Ovary (tissue), 9 donors: ENCODE measurements around the gene LAMTOR1. TPM values are rescaled to one million over a fixed set of nuclear protein-coding genes. Genes with fewer than 3 reads are reported as not detected.

Experiments used
- DNase-seq, 5 donors: peaks; one replicate each; pipeline ENCODE4 v3.0.0-alpha.2; 2019 to 2020
- H3K27ac ChIP-seq, 2 donors: fragments of 200-600 bp; one replicate each; pipeline versions ENCODE4 v1.5.1 to v1.8.0; 2019 to 2022
- H3K27me3 ChIP-seq: fragments of 200-600 bp; one replicate; pipeline ENCODE4 v1.8.0; 2022
- H3K36me3 ChIP-seq: fragments of 200-600 bp; sonication (generic); one replicate; pipeline ENCODE4 v1.5.1; 2019
- H3K4me1 ChIP-seq: one replicate; pipeline ENCODE4 v1.8.1; 2013; ENCODE audit warnings: mild to moderate bottlenecking, moderate library complexity; ENCODE audit not compliant: insufficient read depth
- H3K4me3 ChIP-seq: fragments of 200-600 bp; sonication (generic); one replicate; pipeline ENCODE4 v1.5.1; 2017
- H3K9me3 ChIP-seq, 2 donors: fragments of 200-600 bp in 1 of 2; sonication (generic) in 1 of 2; one replicate each; pipeline versions ENCODE4 v1.5.1 to v1.8.1; 2013 to 2019; ENCODE audit warnings: mild to moderate bottlenecking in 1 of 2, moderate library complexity in 1 of 2
- EP300 ChIP-seq: sonication (generic); formaldehyde crosslinking; IDR thresholded peaks from one replicate; pipeline ENCODE4 v1.6.1; 2017; ENCODE audit warnings: antibody characterized with exemption
- POLR2A ChIP-seq: fragments of 450-650 bp; IDR thresholded peaks from one replicate; pipeline ENCODE4 v1.6.1; 2017; ENCODE audit warnings: antibody characterized with exemption, mild to moderate bottlenecking, moderate library complexity
- WGBS, 3 donors: extraction: QIAGEN DNeasy Blood & Tissue Kit in 1 of 3; methylation state at CpG; one replicate each; pipeline versions ENCODE4 v1.1.5 to v1.1.7; 2013 to 2017; 5-methylcytosine and 5-hydroxymethylcytosine counted together
- intact Hi-C, 4 donors: fragments of 100-400 bp; cut with DNase I; formaldehyde crosslinking; loops; one replicate each; pipeline versions ENCODE4 v1.11.0 to v1.15.1; 2022 to 2023
- polyA plus RNA-seq, 2 donors: library from polyadenylated mRNA; stranded (reverse); fragments of 200-250 nt in 1 of 2; fragments of 350-450 nt in 1 of 2; fragmentation: Illumina TruSeq in 1 of 2; extraction: RNeasy Lipid Tissue Mini Kit (QIAGEN cat#74804) in 1 of 2; gene quantifications; one replicate each; pipeline ENCODE4 v1.2.3, GENCODE V29; 2013 to 2014
- total RNA-seq, 7 donors: library from RNA; depleted of rRNA in 2 of 7; stranded (reverse); fragments of >200 nt in 2 of 7; fragmentation: NEBNext Ultra II Directional in 3 of 7; extraction: Animal tissue kit (Norgen Biotek cat#: 25700) in 3 of 7; gene quantifications; one replicate each; pipeline versions ENCODE4 v1.1.0 to v1.2.4, GENCODE V29; 2016 to 2023
- TF ChIP-seq, protein P1 (sequence below), 3 donors: fragments of 450-650 bp in 2 of 3; fragments of 200-600 bp in 1 of 3; IDR thresholded peaks; one replicate each; pipeline versions ENCODE4 v1.5.1 to v1.8.0; 2016 to 2022; ENCODE audit warnings: antibody characterized with exemption in 3 of 3, mild to moderate bottlenecking in 1 of 3
- donor health status: DM: no; HTN: no; CAD: no; lungs with moderate emphysema.
- donor health status: DM: no; HTN: no; CAD: no.
- donor health status: Bipolar disorder and iron deficiency.
- donor health status: DM: yes; HTN: yes; CAD: no.
- donor health status: DM: no; HTN: no; CAD: no.
- donor health status: DM: yes; HTN: yes; CAD: no.

The LAMTOR1 gene
- total and polyA plus RNA-seq, 9 donors: 64.0 to 118 (median 75.1) TPM

DNA sequence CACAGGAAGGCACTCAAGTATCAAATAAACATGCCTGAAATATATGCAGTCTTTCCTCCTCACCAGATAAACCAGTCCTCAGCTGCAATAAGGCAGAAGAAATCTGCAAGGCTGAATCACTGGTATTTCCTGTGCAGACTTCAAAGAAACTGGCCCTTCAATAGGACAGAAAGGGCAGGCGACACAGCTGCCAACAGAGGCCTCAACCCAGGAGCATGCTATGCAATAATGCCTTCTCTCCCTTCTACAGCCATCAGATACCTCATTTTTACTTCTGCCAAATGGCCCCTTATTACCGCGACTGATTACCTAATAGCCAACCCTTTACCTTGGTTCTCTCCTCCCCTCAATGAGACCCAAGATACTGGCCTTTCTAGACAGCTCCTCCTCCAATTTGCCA, 30.7 kb downstream of the LAMTOR1 start:
- intact Hi-C loops: no loop called here
- Histone ChIP-seq H3K36me3 (no peaks in the 10 kb centered on the region), H3K4me1 (peaks cover 8% of the 10 kb centered on the region), H3K4me3 (no peak overlapping the region), H3K9me3 (no peaks in the 10 kb centered on the region), H3K27me3 (no peaks in the 10 kb centered on the region), H3K27ac (no peak overlapping the region)
- no peak for DNase-seq
- TF ChIP-seq, protein P1, sequence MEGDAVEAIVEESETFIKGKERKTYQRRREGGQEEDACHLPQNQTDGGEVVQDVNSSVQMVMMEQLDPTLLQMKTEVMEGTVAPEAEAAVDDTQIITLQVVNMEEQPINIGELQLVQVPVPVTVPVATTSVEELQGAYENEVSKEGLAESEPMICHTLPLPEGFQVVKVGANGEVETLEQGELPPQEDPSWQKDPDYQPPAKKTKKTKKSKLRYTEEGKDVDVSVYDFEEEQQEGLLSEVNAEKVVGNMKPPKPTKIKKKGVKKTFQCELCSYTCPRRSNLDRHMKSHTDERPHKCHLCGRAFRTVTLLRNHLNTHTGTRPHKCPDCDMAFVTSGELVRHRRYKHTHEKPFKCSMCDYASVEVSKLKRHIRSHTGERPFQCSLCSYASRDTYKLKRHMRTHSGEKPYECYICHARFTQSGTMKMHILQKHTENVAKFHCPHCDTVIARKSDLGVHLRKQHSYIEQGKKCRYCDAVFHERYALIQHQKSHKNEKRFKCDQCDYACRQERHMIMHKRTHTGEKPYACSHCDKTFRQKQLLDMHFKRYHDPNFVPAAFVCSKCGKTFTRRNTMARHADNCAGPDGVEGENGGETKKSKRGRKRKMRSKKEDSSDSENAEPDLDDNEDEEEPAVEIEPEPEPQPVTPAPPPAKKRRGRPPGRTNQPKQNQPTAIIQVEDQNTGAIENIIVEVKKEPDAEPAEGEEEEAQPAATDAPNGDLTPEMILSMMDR (IDR thresholded peaks at IDR 0.05): no peak
- TF ChIP-seq POLR2A (no peak), EP300 (no peak)
- 73 to 76% (median 73%) methylated on average over 3 of the region's 3 CpGs for WGBS, 3 donors

DNA sequence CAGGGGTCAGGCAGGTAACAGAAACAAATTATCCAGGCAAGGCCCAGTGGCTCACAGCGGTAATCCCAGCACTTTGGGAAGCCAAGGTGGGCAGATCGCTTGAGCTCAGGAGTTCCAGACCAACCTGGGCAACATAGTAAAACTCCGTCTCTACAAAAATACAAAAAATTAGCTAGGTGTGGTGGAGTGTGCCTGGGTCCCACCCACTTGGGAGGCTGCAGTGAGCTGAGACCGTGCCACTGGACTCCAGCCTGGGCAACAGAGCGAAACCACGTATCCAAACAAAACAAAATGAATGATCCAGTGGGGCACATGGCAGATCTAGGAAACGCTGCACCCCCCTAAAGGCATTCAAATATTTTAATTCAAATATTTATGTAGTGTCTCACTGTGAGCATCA, 32.6 kb downstream of the LAMTOR1 start:
- Histone ChIP-seq H3K27me3 (no peaks in the 10 kb centered on the region), H3K4me3 (no peak overlapping the region), H3K36me3 (no peaks in the 10 kb centered on the region), H3K27ac (peak overlapping the region in 1 of 2 donors; percentile 34), H3K4me1 (peaks cover 8% of the 10 kb centered on the region), H3K9me3 (no peaks in the 10 kb centered on the region)
- intact Hi-C loops: no loop called here
- DNase-seq: no peak
- WGBS, 3 donors: 94 to 97% (median 96%) methylated on average over 7 of the region's 7 CpGs
- no peak for TF ChIP-seq EP300
- TF ChIP-seq, protein P1 (IDR thresholded peaks at IDR 0.05): no peak
- no peak for TF ChIP-seq POLR2A

DNA sequence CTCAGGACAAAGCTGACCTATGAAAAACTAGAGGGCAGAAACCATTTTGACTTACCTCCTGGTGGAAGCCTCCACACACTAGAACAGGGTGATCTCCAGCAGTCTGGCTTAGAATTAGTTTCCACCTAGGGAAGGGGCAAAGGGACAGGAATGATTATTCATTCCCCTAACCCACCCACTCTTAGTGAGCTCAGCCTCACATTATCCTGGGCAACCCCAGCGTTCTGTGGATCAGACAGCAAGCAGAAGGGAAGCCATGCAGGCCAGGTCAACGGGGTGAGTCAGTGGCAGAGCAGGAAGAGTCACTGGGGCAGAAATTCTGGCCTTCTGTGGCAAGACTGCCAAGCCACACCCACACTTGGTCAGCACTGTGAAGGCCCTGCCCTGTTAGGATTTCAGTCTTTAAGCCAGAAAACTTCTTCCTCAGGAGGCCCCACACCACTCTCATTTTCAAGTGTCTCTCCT, 33.3 kb downstream of the LAMTOR1 start:
- peak; percentile 65 to 79 (median 71) for DNase-seq
- Histone ChIP-seq H3K27me3 (no peaks in the 10 kb centered on the region), H3K9me3 (no peaks in the 10 kb centered on the region), H3K36me3 (no peaks in the 10 kb centered on the region), H3K4me1 (peaks cover 8% of the 10 kb centered on the region), H3K4me3 (no peak overlapping the region), H3K27ac (peak overlapping the region in 1 of 2 donors; percentile 34)
- WGBS, 3 donors: 21 to 34% (median 22%) methylated on average over 2 of the region's 2 CpGs
- intact Hi-C loops: no loop called here
- no peak for TF ChIP-seq EP300
- TF ChIP-seq, protein P1 (IDR thresholded peaks at IDR 0.05): no peak
- TF ChIP-seq POLR2A: no peak

DNA sequence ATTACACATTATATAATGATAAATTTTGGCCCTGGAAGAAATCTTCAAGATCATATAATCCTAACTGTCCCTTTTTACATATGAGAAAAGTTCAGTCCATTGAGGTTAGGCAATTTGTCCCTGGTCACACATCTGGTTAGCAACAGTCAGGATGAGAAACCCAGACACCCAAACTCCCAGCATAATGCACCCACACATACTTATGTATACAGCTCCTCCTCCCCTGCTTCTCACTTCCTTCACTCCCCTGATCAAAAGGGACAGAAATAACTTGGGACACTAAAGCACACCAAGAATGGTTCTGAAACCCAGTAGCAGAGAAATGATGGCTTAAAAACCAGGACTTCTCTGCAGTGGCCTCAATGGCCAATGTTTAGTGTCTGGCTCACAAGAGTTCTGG, 33.9 kb downstream of the LAMTOR1 start:
- Histone ChIP-seq H3K36me3 (no peaks in the 10 kb centered on the region), H3K27ac (peak overlapping the region in 1 of 2 donors; percentile 34), H3K9me3 (no peaks in the 10 kb centered on the region), H3K4me1 (peaks cover 8% of the 10 kb centered on the region), H3K27me3 (no peaks in the 10 kb centered on the region), H3K4me3 (no peak overlapping the region)
- TF ChIP-seq EP300: no peak
- intact Hi-C loops: no loop called here
- no peak for DNase-seq

DNA sequence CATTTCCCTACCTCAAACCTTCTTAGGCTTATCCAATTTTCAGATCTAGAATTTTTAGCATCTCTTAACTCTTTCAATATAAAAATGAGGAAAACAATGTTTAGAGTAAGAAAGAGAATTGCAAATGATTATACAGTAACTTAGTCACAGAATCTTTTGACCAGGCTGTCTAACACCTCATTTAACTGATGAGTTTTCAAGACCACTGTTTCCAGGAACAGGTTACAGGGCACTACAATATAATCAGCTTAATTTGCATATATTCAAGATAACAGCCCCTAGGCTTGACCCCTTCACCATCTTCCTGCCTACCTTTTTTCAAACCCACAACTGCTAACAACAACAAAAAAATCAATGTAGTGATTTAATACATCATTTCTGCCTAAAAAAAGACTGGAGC, 35.4 kb downstream of the LAMTOR1 start:
- no peak for DNase-seq
- peaks cover 8% of the 10 kb centered on the region for H3K4me1 ChIP-seq
- intact Hi-C loops: no loop called here
- no peaks in the 10 kb centered on the region for H3K27me3 ChIP-seq
- no peak overlapping the region for H3K4me3 ChIP-seq
- no peaks in the 10 kb centered on the region for H3K36me3 ChIP-seq
- TF ChIP-seq POLR2A: no peak
- no peak for TF ChIP-seq EP300
- TF ChIP-seq, protein P1 (IDR thresholded peaks at IDR 0.05): no peak
- no peak overlapping the region for H3K27ac ChIP-seq
- no peaks in the 10 kb centered on the region for H3K9me3 ChIP-seq
